Smooth muscle cell (in vitro differentiated cells): ENCODE data around the gene NDUFS2. TPM values are rescaled to one million over a fixed set of nuclear protein-coding genes. Genes with fewer than 3 reads are reported as not detected.
A peak's percentile ranks its signal among the peaks of the same experiment; 100 is the strongest.

Source experiments
- DNase-seq: peaks from one replicate; lab custom pipeline; 2025; ENCODE audit not compliant: unreplicated experiment; lab: John Stamatoyannopoulos, UW
- H2AFZ ChIP-seq: fragments of 200-600 bp; sonication (generic); 2 replicates; pipeline ENCODE4 v1.6.0; 2016; ENCODE audit warnings: antibody characterized with exemption, low read depth, mild to moderate bottlenecking
- H3F3A ChIP-seq: fragments of 200-600 bp; sonication (generic); 2 replicates; pipeline ENCODE4 v1.6.0; 2017; ENCODE audit warnings: antibody characterized with exemption, low read depth
- H3K27ac ChIP-seq: fragments of 200-600 bp; sonication (generic); 2 replicates; pipeline ENCODE4 v1.5.1; 2016; ENCODE audit warnings: low read depth, mild to moderate bottlenecking
- H3K27me3 ChIP-seq: fragments of 200-600 bp; sonication (generic); 2 replicates; pipeline ENCODE4 v1.6.1; 2016; ENCODE audit warnings: low read depth, mild to moderate bottlenecking
- H3K36me3 ChIP-seq: fragments of 200-600 bp; sonication (generic); 2 replicates; pipeline ENCODE4 v1.5.1; 2016; ENCODE audit warnings: low read depth
- H3K4me1 ChIP-seq: fragments of 200-600 bp; sonication (generic); 2 replicates; pipeline ENCODE4 v1.5.1; 2016; ENCODE audit warnings: low read depth
- H3K4me2 ChIP-seq: fragments of 200-600 bp; sonication (generic); 2 replicates; pipeline ENCODE4 v1.6.0; 2016; ENCODE audit warnings: mild to moderate bottlenecking
- H3K4me3 ChIP-seq: fragments of 200-600 bp; sonication (generic); 2 replicates; pipeline ENCODE4 v1.5.1; 2016; ENCODE audit warnings: mild to moderate bottlenecking
- H3K79me2 ChIP-seq: fragments of 200-600 bp; sonication (generic); 2 replicates; pipeline ENCODE4 v1.6.0; 2016; ENCODE audit warnings: low read depth, mild to moderate bottlenecking
- H3K9ac ChIP-seq: fragments of 200-600 bp; sonication (generic); 2 replicates; pipeline ENCODE4 v1.6.0; 2016; ENCODE audit warnings: low read depth
- H3K9me3 ChIP-seq: fragments of 200-600 bp; sonication (generic); replicated peaks from 2 replicates; pipeline ENCODE4 v1.5.1; 2016; ENCODE audit warnings: low read depth
- H4K20me1 ChIP-seq: fragments of 200-600 bp; sonication (generic); 2 replicates; pipeline ENCODE4 v1.6.0; 2016; ENCODE audit warnings: low read depth
- WGBS: methylation state at CpG from one replicate; pipeline ENCODE4 v1.1.7; 2016; ENCODE audit warnings: low lambda C conversion rate; 5-methylcytosine and 5-hydroxymethylcytosine counted together
- polyA plus RNA-seq: library from polyadenylated mRNA; unstranded; fragments of >200 nt; fragmentation: Nextera tagmentation; extraction: Ambion mirVana; gene quantifications from 2 replicates; pipeline ENCODE4 v1.2.1, GENCODE V29; 2016
- total RNA-seq: library from RNA; depleted of rRNA; stranded (reverse); fragments of >200 nt; gene quantifications from 2 replicates; pipeline ENCODE4 v1.2.3, GENCODE V29; 2014
- TF ChIP-seq, protein P1 (sequence below): fragments of 200-600 bp; sonication (generic); IDR thresholded peaks from 2 replicates; pipeline ENCODE4 v1.5.1; 2017; ENCODE audit warnings: borderline replicate concordance, mild to moderate bottlenecking, antibody characterized with exemption; ENCODE audit not compliant: insufficient read depth, poor library complexity, severe bottlenecking

Gene NDUFS2
- total and polyA plus RNA-seq, 2 experiments from 2014 or later: 58.1 to 139 TPM

DNA sequence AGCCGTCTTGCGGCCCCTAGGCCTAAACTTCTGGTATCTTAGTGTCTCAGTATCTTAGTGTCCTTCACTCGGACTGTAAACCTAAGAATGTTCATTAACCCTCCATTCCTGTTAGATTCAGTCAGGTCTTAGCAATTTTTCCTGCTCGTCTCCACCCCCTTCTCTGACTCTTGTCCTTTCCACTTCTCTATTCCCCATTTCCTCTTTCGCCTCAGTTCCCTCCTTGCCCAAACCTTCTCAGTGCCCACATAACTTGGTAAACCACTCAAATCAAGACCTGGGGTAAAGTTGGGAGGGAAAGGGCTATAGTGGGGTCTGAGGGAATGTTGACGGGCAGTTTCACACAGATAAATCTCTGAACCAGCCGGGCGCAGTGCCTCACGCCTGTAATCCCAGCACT lies 12.2 kb downstream of the NDUFS2 start:
- 95% methylated on average over 9 of the region's 9 CpGs for WGBS
- Histone ChIP-seq H3K4me3 (no peak overlapping the region), H3K4me2 (no peak overlapping the region), H3K36me3 (peaks cover 29% of the 10 kb centered on the region), H3K4me1 (peaks cover 13% of the 10 kb centered on the region), H3K9me3 (no peaks in the 10 kb centered on the region), H4K20me1 (peaks cover 3% of the 10 kb centered on the region), H3K79me2 (no peaks in the 10 kb centered on the region), H3K9ac (no peak overlapping the region), H3K27ac (no peak overlapping the region), H3K27me3 (no peaks in the 10 kb centered on the region), H2AFZ (no peak overlapping the region), H3F3A (peaks cover 15% of the 10 kb centered on the region)
- TF ChIP-seq, protein P1, sequence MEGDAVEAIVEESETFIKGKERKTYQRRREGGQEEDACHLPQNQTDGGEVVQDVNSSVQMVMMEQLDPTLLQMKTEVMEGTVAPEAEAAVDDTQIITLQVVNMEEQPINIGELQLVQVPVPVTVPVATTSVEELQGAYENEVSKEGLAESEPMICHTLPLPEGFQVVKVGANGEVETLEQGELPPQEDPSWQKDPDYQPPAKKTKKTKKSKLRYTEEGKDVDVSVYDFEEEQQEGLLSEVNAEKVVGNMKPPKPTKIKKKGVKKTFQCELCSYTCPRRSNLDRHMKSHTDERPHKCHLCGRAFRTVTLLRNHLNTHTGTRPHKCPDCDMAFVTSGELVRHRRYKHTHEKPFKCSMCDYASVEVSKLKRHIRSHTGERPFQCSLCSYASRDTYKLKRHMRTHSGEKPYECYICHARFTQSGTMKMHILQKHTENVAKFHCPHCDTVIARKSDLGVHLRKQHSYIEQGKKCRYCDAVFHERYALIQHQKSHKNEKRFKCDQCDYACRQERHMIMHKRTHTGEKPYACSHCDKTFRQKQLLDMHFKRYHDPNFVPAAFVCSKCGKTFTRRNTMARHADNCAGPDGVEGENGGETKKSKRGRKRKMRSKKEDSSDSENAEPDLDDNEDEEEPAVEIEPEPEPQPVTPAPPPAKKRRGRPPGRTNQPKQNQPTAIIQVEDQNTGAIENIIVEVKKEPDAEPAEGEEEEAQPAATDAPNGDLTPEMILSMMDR: no peak
- DNase-seq: no peak

GRCh38 chr1:161215076-161215475 lies 12.9 kb downstream of the NDUFS2 start, which contains the start of gene FCER1G:
Gene FCER1G (plus strand): TSS chr1:161215295. CDS start chr1:161215322, 27 bp downstream.
- H3K27ac ChIP-seq: peak within 1 kb of the TSS; percentile 92

GRCh38 chr1:161216945-161217712 lies 15.0 kb downstream of the NDUFS2 start:
- 35% methylated on average over 7 of the region's 7 CpGs for WGBS
- H3K4me1 ChIP-seq: peaks cover 13% of the 10 kb centered on the region
- no peaks in the 10 kb centered on the region for H4K20me1 ChIP-seq
- H3K4me3 ChIP-seq: no peak overlapping the region
- H3K27me3 ChIP-seq: no peaks in the 10 kb centered on the region
- H3F3A ChIP-seq: peaks cover 15% of the 10 kb centered on the region
- DNase-seq: no peak
- no peaks in the 10 kb centered on the region for H3K79me2 ChIP-seq
- H3K9me3 ChIP-seq: no peaks in the 10 kb centered on the region
- TF ChIP-seq, protein P1: no peak
- peaks cover 19% of the 10 kb centered on the region for H3K36me3 ChIP-seq
- peak overlapping the region; percentile 79 for H3K4me2 ChIP-seq
- peak overlapping the region; percentile 92 for H3K27ac ChIP-seq
- H2AFZ ChIP-seq: peak overlapping the region; percentile 67
- peak overlapping the region; percentile 65 for H3K9ac ChIP-seq

More at GRCh38 chr1:161215076-161215475, 12.9 kb downstream of the NDUFS2 start, which contains the start of gene FCER1G:
- H3K9ac ChIP-seq: no peak within 1 kb of the TSS
- H3K79me2 ChIP-seq: no peaks in the 10 kb centered on the region
- peaks cover 13% of the 10 kb centered on the region for H3K4me1 ChIP-seq
- TF ChIP-seq, protein P1: no peak
- no peak for DNase-seq
- no peaks in the 10 kb centered on the region for H4K20me1 ChIP-seq
- peak within 1 kb of the TSS; percentile 79 for H3K4me2 ChIP-seq
- H3F3A ChIP-seq: peaks cover 15% of the 10 kb centered on the region
- H3K36me3 ChIP-seq: peaks cover 27% of the 10 kb centered on the region
- WGBS: 93% methylated on average over 10 of the region's 10 CpGs
- H2AFZ ChIP-seq: no peak within 1 kb of the TSS
- no peaks in the 10 kb centered on the region for H3K27me3 ChIP-seq
- no peak within 1 kb of the TSS for H3K4me3 ChIP-seq
- no peaks in the 10 kb centered on the region for H3K9me3 ChIP-seq
